Left renal pelvis (tissue), 4 donors: ENCODE measurements around the gene SDR42E1. TPM values are rescaled to one million over a fixed set of nuclear protein-coding genes. Genes with fewer than 3 reads are reported as not detected.
A peak's percentile ranks its signal among the peaks of the same experiment; 100 is the strongest.

ENCODE experiments used
- DNase-seq, 4 donors: peaks; one replicate each; pipeline ENCODE4 v3.0.0-alpha.2; 2013; ENCODE audit warnings: low read depth in 4 of 4, low spot score in 3 of 4
- polyA plus RNA-seq, 4 donors: library from polyadenylated mRNA; unstranded; fragments of 120-200 nt; gene quantifications; one replicate each; pipeline ENCODE4 v1.2.1, GENCODE V29; 2013; ENCODE audit not compliant: insufficient read length in 4 of 4

SDR42E1 gene
- polyA plus RNA-seq, 4 donors = 3.8 to 14.8 (median 12.2) TPM

DNA sequence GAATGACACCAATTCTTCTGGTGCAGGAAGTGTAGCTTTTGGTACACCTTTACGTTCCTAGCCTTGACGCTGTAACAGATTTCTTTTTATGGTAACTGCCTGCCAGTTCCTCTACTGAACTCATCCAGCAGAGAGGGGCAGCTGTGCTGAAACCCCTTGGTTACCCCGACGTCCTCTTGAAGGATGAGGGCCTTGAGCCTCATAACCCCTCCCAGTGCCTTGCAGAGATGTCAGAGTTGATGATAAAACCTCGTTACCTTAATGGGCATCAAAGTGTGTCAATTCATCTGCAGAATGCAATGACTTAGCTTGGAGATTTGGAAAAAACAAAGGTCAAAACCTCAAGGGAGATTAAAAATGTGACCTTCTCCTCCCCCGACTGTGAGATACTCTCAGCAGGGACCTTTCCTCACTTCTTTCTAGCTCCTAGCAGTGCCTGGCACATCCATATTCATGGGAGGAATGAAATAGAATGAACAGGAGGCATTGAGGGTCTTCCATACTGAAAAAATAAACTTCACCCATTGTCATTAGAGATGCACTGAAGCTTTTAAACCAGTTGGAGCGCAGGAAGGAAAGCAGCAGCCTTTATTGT is 69.2 kb downstream of the SDR42E1 start:
- no peak for DNase-seq

DNA sequence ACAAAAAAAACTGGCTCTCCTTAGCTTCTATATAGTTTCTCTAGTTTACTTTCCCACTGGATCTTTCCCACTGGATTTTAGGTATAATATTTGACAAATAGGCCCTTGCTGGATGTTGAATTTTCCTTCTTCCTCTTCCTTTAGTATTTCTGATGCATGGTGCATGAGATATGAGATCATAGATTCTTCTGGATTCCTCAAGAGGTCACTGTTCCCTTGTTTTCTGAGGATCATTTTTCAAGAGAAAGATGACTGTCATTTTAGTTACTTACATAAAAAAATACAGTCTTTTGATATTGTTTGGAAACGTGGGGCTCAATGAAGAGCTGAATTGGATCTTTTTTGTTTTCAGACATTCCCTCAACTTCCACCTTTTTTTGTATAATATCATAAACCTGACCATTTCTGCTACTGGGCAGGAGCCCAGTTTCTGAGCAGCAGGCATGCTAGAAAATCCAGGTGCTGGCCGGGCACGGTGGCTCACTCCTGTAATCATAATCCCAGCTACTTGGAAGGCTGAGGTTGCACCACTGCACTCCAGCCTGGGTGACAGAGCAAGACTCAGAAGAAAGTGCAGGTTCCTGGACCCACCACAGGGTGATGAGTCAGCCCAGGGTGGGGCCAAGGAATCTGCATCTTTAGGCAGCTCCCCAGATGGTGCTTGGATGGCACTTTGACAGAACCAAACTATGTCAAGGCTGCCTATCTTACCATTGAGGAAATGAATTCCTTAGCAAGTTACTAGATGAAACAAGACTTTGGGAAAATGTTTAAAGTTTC is 70.3 kb downstream of the SDR42E1 start:
- DNase-seq = peak in 1 of 4 donors; percentile 28

DNA sequence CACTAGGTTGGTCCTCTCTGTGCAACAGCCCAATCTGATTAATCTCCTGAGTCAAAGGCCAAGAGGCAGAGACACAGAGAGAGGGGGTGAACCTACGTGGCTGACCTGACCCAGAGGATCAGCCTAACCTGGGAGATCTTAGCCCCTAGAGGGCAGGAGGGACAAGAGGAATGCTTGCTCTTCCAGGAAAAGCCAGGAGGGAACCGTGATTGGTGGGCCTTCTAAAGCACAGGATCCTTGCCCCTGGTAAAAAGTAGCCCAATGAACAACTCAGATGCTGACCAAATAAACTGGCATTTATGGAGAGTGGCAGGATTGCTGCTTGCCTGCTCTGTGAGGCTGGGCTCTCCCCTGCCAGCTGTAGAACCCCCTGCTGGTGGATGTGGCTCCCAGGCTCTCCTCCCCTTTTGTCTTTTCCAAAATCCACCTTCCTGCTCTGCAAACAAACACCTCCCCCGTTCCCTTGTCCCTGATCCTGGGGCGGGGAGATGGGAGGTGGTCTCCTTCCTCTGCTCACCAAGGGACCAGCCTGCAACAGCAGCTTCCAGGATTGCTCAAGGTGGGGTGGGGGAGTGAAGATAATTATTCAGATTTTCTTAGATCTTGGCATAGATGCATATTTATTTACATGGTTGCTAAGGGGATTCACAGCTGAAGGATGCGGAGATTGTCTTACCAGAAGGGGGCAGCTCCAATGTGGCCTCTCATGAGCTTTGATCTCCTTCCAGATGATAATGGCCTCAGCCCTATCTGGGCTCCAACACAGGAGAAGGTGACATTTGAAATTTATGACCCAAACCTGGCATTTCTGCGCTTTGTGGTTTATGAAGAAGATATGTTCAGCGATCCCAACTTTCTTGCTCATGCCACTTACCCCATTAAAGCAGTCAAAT is 71.9 kb downstream of the SDR42E1 start:
- no peak for DNase-seq

Other genes with a start within 250 kb of the SDR42E1 start
- gene PLCG2, start 232.2 kb downstream of the SDR42E1 start, polyA plus RNA-seq = 10 to 100 TPM in 3 of 4 donors, 1 to 10 TPM in 1; 6.3 to 48.0 (median 41.4) TPM
- 10 to 100 TPM in 3 of 4 donors, under 1 TPM in 1; 0.98 to 21.9 (median 15.7) TPM for gene HSD17B2, start 23.8 kb upstream of the SDR42E1 start, polyA plus RNA-seq
- gene MPHOSPH6, start 158.8 kb upstream of the SDR42E1 start, polyA plus RNA-seq = 10 to 100 TPM; 22.0 to 55.1 (median 47.9) TPM